ENCODE measurements around the gene PDSS2. TPM values are rescaled to one million over a fixed set of nuclear protein-coding genes. Genes with fewer than 3 reads are reported as not detected.

PDSS2 gene
- total RNA-seq, 1 experiment from 2014 or later, result 12.1 TPM

GRCh38 chr6:107184435-107184834 lies 274.9 kb downstream of the PDSS2 start:
- H3K9me3 ChIP-seq (ENCODE audit: control insufficient read depth, low read depth, low read length), result no peaks in the 10 kb centered on the region
- Mint-ChIP-seq H3K4me1 (peaks cover 0 to 2% of the 10 kb centered on the region in 2 experiments; a peak in 1 of 4 replicates), H3K9me3 (no peaks in the 10 kb centered on the region), H3K4me3 (no peak overlapping the region), H3K27me3 (ENCODE audit: low read depth) (no peaks in the 10 kb centered on the region), H3K36me3 (ENCODE audit: insufficient read depth in 1 of 3, low read depth in 3 of 3) (no peaks in the 10 kb centered on the region), H3K27ac (peak overlapping the region in 1 of 3 experiments; percentile 21; a peak in 1 of 7 replicates)
- no peak overlapping the region for H2BK20ac ChIP-seq (ENCODE audit: low read depth, low read length, poor library complexity, severe bottlenecking)
- no peak overlapping the region for H2BK12ac ChIP-seq (ENCODE audit: insufficient read length, low read depth, low read length)
- H4K8ac ChIP-seq (replicated peaks; ENCODE audit: insufficient read length, low read depth, low read length), result no peak overlapping the region
- no peak overlapping the region for H3K18ac ChIP-seq (ENCODE audit: insufficient read length, low read depth, low read length)
- DNase-seq, result no peak
- H3K27ac ChIP-seq (ENCODE audit: insufficient read length, low read depth, low read length), result no peak overlapping the region
- H2AK5ac ChIP-seq (ENCODE audit: insufficient read length, low read length), result no peak overlapping the region
- H2AFZ ChIP-seq (ENCODE audit: low read length), result no peak overlapping the region
- no peaks in the 10 kb centered on the region for H3K79me2 ChIP-seq (ENCODE audit: insufficient read depth, low read length)
- no peak overlapping the region for H3K9ac ChIP-seq (ENCODE audit: extremely low read depth, insufficient read length, low read length)
- H3K4me1 ChIP-seq (ENCODE audit: insufficient read depth, low read length), result no peaks in the 10 kb centered on the region
- no peak overlapping the region for H3K14ac ChIP-seq (ENCODE audit: insufficient read depth, low read length)
- H2BK120ac ChIP-seq (ENCODE audit: low read depth, low read length, poor library complexity, severe bottlenecking), result no peak overlapping the region
- H4K5ac ChIP-seq (ENCODE audit: insufficient read length, low read depth, low read length), result no peak overlapping the region
- H2BK15ac ChIP-seq (ENCODE audit: low read depth, low read length), result no peak overlapping the region
- no peaks in the 10 kb centered on the region for H3K27me3 ChIP-seq (ENCODE audit: insufficient read depth, low read length)
- no peak overlapping the region for H3K4me2 ChIP-seq (ENCODE audit: insufficient read depth, insufficient read length, low read length)
- H3K4ac ChIP-seq (ENCODE audit: low read depth, low read length), result no peak overlapping the region
- H2BK5ac ChIP-seq (ENCODE audit: insufficient read length, low read length), result no peak overlapping the region
- no CpG with 5 or more reads among the region's 1 CpG for WGBS (ENCODE audit: extremely low coverage, insufficient read length, low lambda C conversion rate)
- no peak overlapping the region for H3K56ac ChIP-seq (ENCODE audit: insufficient read length, low read depth, low read length)
- no peak overlapping the region for H3T11ph ChIP-seq (ENCODE audit: low read length)
- no peaks in the 10 kb centered on the region for H3K23me2 ChIP-seq (ENCODE audit: insufficient read length, low read depth, low read length, poor library complexity, severe bottlenecking)
- no peaks in the 10 kb centered on the region for H4K20me1 ChIP-seq (ENCODE audit: control insufficient read depth, insufficient read depth, insufficient read length)
- H3K23ac ChIP-seq (ENCODE audit: insufficient read length, low read depth, low read length), result no peak overlapping the region
- H3K79me1 ChIP-seq (ENCODE audit: insufficient read depth, low read depth, low read length, poor library complexity, severe bottlenecking), result no peaks in the 10 kb centered on the region
- H4K91ac ChIP-seq (ENCODE audit: insufficient read length, low read depth, low read length), result no peak overlapping the region
- TF ChIP-seq CTCF (conservative IDR thresholded peaks at IDR 0.05), result no peak
